GM12872 (cell line): Measurements from ENCODE around the gene MVB12B.

Experiments used
- CTCF ChIP-seq: IDR thresholded peaks from 3 replicates; pipeline ENCODE4 v1.5.1; 2011; ENCODE audit warnings: low read depth, mild to moderate bottlenecking, low read length, moderate library complexity; ENCODE audit not compliant: insufficient read depth

MVB12B gene

DNA sequence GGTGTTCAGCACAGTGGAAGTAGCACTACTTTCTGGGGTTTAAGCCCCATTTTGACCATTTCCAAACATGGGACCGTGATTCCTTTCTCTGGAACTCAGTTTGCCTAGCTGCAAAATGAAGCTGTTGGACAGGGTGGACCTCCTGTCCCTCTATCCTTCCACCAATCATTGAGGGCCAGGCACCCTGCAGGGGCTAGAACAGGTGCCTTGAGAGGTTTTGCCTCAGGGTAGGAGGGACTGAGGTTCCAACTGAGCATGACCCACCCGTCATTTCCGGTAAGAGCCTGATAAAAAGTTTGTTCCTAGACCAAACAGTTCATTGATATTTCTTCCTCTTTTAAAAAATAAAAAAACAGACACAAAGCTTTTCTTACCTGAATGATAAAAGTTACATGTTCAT lies 116.5 kb downstream of the MVB12B start:
- no peak for TF ChIP-seq CTCF

DNA sequence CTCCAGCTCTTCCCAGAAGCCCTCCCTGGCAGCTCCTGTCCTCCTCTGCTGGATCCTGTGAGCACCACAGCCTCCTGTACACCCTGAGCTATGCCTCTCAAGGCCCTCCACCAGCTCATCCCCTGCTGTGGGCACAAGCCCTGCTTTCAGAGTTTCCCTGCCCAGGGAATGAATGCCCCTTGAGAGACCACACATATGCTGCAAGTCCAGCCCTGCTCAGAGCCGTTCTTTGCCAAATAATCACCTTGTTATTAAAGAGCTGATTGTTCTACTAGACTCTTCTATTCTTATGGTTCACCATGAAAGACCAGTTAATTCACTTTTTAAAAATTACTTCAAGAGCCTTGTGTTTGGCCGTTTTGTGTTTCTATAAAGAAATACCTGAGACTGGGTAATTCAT lies 121.5 kb downstream of the MVB12B start:
- no peak for TF ChIP-seq CTCF

DNA sequence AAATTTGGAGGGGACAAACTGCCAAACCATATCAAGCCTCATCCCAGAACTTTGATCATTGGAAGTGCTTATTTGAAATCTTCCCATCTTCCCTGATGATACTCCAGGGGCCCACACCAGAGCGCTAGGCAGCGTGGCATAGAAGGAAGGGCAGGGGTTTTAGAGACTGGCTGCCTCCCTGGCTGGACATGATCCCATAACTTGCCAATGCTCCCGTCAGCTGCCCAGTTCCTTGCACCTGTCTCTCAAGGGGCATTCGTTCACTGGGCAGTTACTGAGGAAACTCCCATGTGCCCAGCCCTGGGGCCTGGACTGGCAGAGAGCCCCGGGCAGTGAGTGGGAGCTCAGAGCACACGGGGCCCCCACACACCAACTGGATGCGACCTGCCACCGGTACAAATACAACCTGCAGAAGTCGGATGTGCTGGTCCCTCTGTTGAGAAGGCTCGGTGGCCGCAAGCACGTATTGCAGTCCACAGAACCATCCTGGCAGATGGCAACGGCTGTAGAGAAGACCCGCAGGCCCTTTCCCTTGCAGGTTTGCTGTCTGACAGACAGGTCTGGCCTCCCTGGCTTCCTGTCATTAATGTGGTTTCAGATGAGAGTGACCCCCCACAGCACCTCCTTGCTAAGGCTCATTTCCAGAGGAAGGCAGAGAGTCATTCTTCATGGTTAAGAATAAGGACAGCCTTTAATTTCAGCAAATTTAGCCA lies 122.4 kb downstream of the MVB12B start:
- TF ChIP-seq CTCF = no peak

GRCh38 chr9:126449725-126450667 lies 123.4 kb downstream of the MVB12B start:
- TF ChIP-seq CTCF = no peak

DNA sequence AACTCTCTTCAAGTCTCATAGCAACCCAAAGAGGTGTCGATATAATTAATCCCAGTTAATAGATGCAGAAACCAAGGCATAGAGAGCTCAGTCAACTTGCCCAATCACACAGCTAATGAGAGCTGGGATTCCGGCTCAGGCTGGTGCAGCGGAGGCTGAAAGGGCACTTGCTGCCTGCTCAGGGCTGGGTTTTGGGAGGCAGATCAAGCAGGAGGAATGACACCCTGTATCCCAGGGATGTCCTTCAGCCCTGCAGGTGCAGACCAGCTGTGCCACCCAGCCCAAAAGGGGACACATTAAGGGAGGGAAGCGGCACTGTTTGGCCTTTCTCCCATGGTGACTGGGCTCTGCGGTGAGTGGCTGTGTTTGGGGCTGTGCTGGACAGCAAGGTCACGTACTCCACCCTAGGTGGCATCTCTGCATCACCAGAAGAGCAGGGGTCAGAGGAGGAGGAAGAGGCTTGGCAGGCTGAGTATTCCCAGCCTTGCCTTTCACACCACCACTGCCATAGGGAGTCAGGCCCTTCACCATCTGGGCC lies 124.1 kb downstream of the MVB12B start:
- TF ChIP-seq CTCF = no peak

DNA sequence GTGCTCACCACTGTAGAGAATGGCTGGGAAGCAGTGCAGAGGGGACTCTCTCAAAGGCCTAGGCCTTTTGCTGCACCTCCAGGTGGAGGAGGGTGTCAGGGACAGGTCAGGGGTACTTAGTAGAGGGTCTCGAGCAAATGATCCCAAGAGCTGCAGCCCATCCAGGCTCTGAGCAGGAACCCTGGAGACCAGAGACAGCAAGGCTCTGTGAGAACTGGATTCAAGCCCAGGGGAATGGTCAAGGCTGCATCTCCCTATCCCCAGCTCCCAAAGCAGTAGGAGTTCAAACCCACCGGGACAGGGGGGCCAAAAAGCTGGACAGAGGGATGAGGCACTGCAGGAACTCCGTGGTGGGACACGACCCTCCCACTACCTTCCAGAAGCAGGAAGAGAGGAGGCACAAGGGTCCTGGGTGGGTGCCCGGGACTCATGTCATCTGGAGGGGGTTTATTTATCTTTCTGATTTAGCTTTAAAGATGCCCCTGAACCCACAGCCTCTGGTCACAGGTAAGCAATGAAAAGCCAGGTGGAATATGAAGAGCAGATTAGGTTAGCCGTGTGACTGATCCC lies 124.8 kb downstream of the MVB12B start:
- TF ChIP-seq CTCF = no peak

GRCh38 chr9:126452106-126452505 lies 125.5 kb downstream of the MVB12B start:
- no peak for TF ChIP-seq CTCF
